HL-60 (cell line): ENCODE measurements around the gene WASHC3.

Experiments used
- DNase-seq, 2 experiments: peaks; one replicate each; pipeline ENCODE4 v3.0.0-alpha.2; 2010 to 2020; ENCODE audit warnings: low read depth in 1 of 2, low spot score in 1 of 2
- H3K27ac ChIP-seq: fragments of 250-450 bp; sonication (Bioruptor Pico); replicated peaks from 2 replicates; pipeline ENCODE4 v1.5.1; 2020; ENCODE audit warnings: mild to moderate bottlenecking, moderate library complexity
- H3K27me3 ChIP-seq: fragments of 250-450 bp; sonication (Bioruptor Pico); 2 replicates; pipeline ENCODE4 v1.5.1; 2021; ENCODE audit warnings: mild to moderate bottlenecking, moderate library complexity; ENCODE audit not compliant: insufficient read depth, poor library complexity, severe bottlenecking
- H3K4me3 ChIP-seq: replicated peaks from 2 replicates; pipeline ENCODE4 v1.5.1; 2011; ENCODE audit warnings: mild to moderate bottlenecking, control low read depth, low read length; ENCODE audit not compliant: insufficient read depth
- CTCF ChIP-seq: IDR thresholded peaks from one replicate; pipeline ENCODE4 v1.5.1; 2011; ENCODE audit warnings: low read length, control low read depth, inconsistent platforms; ENCODE audit not compliant: insufficient read depth
- GABPA ChIP-seq: IDR thresholded peaks from 2 replicates; pipeline ENCODE4 v1.6.1; 2012; ENCODE audit warnings: low read depth
- POLR2AphosphoS5 ChIP-seq: IDR thresholded peaks from 2 replicates; pipeline ENCODE4 v1.6.1; 2012; ENCODE audit warnings: low read depth
- REST ChIP-seq: IDR thresholded peaks from 2 replicates; pipeline ENCODE4 v1.6.1; 2012; ENCODE audit warnings: low read depth; ENCODE audit not compliant: insufficient replicate concordance
- SPI1 ChIP-seq: IDR thresholded peaks from 2 replicates; pipeline ENCODE4 v1.6.1; 2012; ENCODE audit warnings: low read depth, mild to moderate bottlenecking, borderline replicate concordance

The WASHC3 gene

DNA sequence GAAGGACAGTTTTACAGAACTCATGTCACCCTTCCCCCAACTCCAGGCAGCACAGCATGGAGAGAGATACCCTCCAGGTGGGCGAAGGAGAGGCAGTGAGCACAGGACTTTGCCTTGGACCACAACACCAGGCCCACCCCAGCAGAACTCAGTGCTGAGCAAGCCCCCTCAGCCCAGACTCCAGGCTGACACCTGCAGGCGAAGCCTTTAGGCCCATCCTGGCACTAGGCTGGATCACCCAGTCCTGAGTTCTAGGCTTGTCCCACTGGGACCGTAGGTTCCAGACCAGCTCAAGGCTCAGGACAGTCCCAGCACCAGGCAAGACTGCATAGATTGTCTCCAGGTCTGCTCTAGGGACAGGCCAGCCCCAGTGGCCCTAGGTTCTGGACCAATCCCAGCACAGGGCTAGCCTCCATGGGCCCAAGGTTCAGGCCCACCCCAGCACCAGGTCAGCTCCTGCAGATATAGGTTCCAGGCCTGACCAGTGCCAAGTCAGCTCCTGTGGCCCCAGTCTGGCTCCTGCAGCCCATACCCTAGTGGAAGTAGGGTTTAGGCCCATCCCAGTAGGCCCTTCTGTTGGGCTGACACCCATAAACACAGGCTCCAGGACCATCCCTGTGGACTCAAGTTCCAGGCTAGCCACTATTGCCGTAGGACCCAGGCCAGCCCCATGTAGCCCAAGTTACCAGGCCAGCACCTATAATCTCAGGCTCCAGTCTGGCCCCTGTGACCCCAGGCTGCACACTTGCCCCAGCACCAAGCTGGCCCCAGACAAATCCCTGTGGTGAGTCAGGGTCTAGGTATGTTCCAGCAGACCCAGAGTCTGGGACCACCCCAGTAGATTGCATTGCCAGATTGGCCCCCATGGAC lies 9.4 kb downstream of the WASHC3 start:
- Histone ChIP-seq H3K27me3 (no peaks in the 10 kb centered on the region), H3K27ac (no peak overlapping the region), H3K4me3 (no peak overlapping the region)
- TF ChIP-seq GABPA (no peak), SPI1 (no peak), CTCF (no peak), REST (no peak), POLR2AphosphoS5 (no peak)
- DNase-seq, result no peak

GRCh38 chr12:102051431-102051965 lies 10.3 kb downstream of the WASHC3 start:
- no peaks in the 10 kb centered on the region for H3K27me3 ChIP-seq
- TF ChIP-seq SPI1, result no peak
- no peak for TF ChIP-seq POLR2AphosphoS5
- no peak for TF ChIP-seq REST
- no peak for TF ChIP-seq GABPA
- no peak for TF ChIP-seq CTCF
- no peak for DNase-seq
- no peak overlapping the region for H3K4me3 ChIP-seq
- peak overlapping the region; percentile 23; the same call in 1 of the 2 replicates for H3K27ac ChIP-seq

GRCh38 chr12:102050660-102051430 lies 10.9 kb downstream of the WASHC3 start:
- Histone ChIP-seq H3K27ac (peak overlapping the region; percentile 23; the same call in 1 of the 2 replicates), H3K4me3 (no peak overlapping the region), H3K27me3 (no peaks in the 10 kb centered on the region)
- peak in 1 of 2 experiments; percentile 13 for DNase-seq
- peak; percentile 20; the same call in 1 of the 2 replicates for TF ChIP-seq SPI1
- TF ChIP-seq CTCF, result no peak
